ENCODE data around the gene CCNC.
A peak's percentile ranks its signal among the peaks of the same experiment; 100 is the strongest.

The CCNC gene

DNA sequence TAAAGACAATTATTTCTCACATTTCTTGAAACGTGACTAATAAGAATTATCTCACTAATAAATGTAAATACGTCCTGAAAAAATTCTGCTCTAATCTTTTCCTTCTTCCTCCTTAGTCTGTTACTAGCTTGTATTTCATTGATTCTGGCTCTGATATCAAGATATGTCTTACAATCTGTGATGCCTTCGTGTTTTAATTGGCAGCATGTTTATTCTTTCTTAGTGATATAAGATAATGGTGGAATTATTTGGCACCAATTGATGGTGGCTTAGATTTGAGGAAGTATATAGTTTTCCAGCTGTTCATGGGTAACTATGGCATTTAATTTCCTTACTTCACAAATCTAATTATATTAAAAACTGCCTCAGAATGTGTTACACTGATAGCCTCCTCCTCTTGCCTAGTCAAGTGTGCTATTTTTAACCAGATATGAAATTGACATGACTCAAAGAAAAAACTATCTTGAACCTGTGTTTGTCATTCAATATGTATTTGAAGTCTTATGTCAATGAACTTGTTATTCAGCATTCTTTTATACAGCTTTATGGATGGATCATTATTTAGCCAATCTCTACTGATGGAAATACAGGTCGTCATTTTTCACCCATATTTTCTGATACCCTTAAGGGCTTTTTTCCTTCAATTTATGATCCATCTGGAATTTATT lies 5.3 kb downstream of the CCNC start:
- no peak for DNase-seq (ENCODE audit: insufficient read length)
- TF ChIP-seq POLR2AphosphoS5 (IDR thresholded peaks at IDR 0.05; ENCODE audit: low read depth, low read length) (no peak), POLR2A (IDR thresholded peaks at IDR 0.05; ENCODE audit: low read depth, low read length) (no peak), TAF1 (IDR thresholded peaks at IDR 0.05; ENCODE audit: borderline replicate concordance, low read depth, low read length) (no peak)
- FAIRE-seq, result peak; percentile 21

DNA sequence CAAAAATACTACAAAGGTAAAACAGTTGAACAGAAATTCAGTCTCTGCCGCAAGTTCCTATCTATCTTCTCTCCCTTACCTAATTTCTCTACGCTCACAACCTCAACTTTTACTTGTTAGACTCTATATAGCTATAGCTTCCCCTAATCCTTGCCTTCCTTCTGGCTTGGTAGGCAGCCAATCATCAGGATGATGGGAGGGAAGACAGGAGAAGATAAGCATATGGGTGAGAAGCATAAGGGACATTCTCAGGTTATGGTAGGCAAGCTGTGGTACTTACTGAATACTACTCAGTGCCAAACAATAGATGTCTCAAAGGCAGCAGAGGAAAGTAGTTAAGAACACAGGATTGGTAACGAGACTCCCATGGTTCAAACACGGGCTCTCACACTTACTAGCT lies 7.8 kb downstream of the CCNC start:
- TF ChIP-seq POLR2A (IDR thresholded peaks at IDR 0.05; ENCODE audit: low read depth, low read length) (no peak), TAF1 (IDR thresholded peaks at IDR 0.05; ENCODE audit: borderline replicate concordance, low read depth, low read length) (no peak), POLR2AphosphoS5 (IDR thresholded peaks at IDR 0.05; ENCODE audit: low read depth, low read length) (no peak)
- DNase-seq (ENCODE audit: insufficient read length), result no peak
- FAIRE-seq, result peak; percentile 70

DNA sequence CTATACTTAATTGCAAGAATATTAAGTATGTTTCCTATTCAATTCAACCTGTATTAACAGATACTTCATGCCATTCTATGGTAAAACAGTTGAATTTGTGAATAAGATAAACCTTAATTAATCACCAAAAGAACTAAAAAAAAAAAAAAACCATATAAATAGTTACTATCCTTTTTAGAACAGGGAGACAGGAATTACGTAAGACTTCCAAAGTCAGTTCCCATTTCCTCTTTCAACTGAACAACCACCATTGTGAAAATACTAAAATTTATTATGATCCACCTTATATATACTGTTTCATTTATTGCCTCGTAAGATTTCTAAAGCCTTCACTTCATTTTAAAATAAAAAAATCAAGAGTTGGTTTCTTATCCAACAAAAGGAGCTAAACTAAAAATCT lies 9.4 kb downstream of the CCNC start:
- TF ChIP-seq TAF1 (IDR thresholded peaks at IDR 0.05; ENCODE audit: borderline replicate concordance, low read depth, low read length) (no peak), POLR2AphosphoS5 (IDR thresholded peaks at IDR 0.05; ENCODE audit: low read depth, low read length) (no peak), POLR2A (IDR thresholded peaks at IDR 0.05; ENCODE audit: low read depth, low read length) (no peak)
- FAIRE-seq (no peak), DNase-seq (ENCODE audit: insufficient read length) (no peak)

DNA sequence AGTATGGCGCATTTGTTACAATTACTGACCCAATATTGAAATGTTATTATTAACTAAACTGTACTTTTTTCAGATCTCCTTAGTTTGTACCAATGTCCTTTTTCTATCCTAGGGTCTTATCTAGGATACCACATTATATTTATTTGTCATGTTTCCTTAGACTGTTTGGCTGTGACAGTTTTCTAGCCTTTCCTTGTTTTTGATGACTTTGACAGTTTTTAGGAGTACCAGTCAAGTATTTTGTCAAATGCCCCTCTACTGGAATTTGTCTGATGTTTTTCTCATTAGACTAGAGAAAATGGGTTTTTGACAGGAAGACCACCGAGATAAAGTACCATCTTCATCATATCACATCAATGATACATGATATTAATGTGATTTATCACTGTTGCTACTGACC lies 14.6 kb downstream of the CCNC start:
- FAIRE-seq (no peak), DNase-seq (ENCODE audit: insufficient read length) (no peak)

DNA sequence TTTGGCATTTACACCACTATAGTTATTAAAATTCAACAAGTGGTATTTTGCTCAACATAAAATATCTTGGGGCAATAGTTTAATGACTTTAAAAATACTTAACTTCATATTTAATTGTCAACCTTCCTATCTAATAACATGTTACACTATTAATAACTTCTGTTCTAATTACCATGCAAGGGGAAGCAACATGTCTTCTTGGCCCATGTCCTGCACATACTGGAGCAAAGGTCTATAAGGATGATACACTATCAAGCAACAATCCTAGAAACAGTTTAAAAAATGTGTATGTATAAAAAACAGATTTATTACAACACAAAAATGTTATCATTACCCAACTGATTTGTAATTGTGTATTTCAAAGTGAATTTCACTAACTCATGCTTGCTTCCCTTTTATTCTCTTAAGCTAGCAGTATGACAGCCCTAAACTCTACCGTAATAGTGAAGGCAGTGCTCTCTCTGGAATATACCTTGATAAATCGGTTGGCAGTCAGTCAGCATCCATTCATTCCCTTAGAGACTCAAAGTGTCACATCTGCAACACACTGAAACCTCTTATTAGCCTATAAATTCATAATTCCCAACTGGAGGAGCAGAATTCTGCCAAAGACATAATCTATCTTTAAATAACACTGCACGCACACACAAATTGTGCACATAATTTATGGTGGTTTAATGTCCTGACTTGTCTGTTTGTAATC lies 18.3 kb downstream of the CCNC start:
- FAIRE-seq (peak; percentile 5), DNase-seq (ENCODE audit: insufficient read length) (no peak)
- no peak for TF ChIP-seq POLR2A (IDR thresholded peaks at IDR 0.05; ENCODE audit: low read depth, low read length)
- no peak for TF ChIP-seq TAF1 (IDR thresholded peaks at IDR 0.05; ENCODE audit: borderline replicate concordance, low read depth, low read length)
- TF ChIP-seq POLR2AphosphoS5 (IDR thresholded peaks at IDR 0.05; ENCODE audit: low read depth, low read length), result no peak

More for the DNA sequence above, 14.6 kb downstream of the CCNC start:
- TF ChIP-seq POLR2AphosphoS5 (IDR thresholded peaks at IDR 0.05; ENCODE audit: low read depth, low read length), result no peak
- TF ChIP-seq TAF1 (IDR thresholded peaks at IDR 0.05; ENCODE audit: borderline replicate concordance, low read depth, low read length), result no peak
- no peak for TF ChIP-seq POLR2A (IDR thresholded peaks at IDR 0.05; ENCODE audit: low read depth, low read length)

DNA sequence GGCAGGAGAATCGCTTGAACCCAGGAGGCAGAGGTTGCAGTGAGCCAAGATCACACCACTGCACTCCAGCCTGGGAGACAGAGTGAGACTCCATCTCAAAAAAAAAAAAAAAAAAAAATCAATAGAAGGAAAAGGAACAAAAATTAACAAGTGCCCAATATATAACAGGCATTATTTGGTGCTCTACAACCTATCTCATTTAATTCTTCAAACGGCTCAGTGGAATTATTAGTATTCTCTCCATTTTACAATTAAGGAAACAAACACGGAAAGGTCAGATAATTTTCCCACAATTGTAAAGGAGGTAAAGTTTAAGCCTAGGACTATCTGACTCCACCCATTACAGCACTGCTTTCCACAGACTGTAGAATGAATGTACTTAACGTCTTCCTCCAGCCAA lies 19.8 kb downstream of the CCNC start:
- no peak for TF ChIP-seq TAF1 (IDR thresholded peaks at IDR 0.05; ENCODE audit: borderline replicate concordance, low read depth, low read length)
- no peak for TF ChIP-seq POLR2A (IDR thresholded peaks at IDR 0.05; ENCODE audit: low read depth, low read length)
- TF ChIP-seq POLR2AphosphoS5 (IDR thresholded peaks at IDR 0.05; ENCODE audit: low read depth, low read length), result no peak
- no peak for DNase-seq (ENCODE audit: insufficient read length)

DNA sequence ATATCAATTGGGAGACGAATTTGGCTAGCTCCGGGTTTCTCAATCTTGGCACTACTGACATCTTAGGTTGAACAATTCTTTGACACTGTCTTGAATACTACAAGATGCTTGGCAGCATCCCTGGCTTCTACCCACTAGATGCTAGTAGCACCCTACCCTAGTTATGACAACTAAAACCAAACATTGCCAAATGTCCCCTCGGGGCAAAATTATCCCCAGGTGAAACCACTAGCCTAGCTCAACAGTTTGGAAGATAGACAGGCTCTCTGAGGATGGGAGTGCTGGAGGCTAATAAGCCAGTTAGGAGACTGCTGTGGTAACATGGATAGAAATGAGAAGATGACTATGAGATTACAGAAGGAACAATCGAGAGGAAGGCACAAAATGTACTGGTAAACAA lies 20.9 kb downstream of the CCNC start:
- DNase-seq (ENCODE audit: insufficient read length), result no peak
- no peak for FAIRE-seq
- TF ChIP-seq POLR2A (IDR thresholded peaks at IDR 0.05; ENCODE audit: low read depth, low read length) (no peak), POLR2AphosphoS5 (IDR thresholded peaks at IDR 0.05; ENCODE audit: low read depth, low read length) (no peak), TAF1 (IDR thresholded peaks at IDR 0.05; ENCODE audit: borderline replicate concordance, low read depth, low read length) (no peak)

More for the DNA sequence above, 19.8 kb downstream of the CCNC start:
- FAIRE-seq, result no peak

DNA sequence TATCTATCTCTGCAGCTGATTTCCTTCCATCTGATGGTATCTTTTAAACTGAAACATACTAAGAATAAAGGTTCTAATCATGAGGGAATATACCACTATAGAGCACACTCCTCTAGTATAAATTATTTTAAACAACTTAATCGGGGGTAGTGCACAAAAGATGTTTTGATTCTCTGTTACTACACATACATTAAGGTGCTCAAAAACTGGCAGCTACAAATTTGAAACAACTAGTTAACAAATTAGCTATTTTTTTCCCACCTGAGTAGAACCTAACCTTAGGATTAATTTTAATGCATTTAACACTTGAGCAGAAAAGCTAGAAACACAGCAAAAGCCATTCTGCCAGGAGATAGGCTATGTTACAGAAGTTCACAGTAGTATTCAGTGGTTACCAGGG lies 23.0 kb downstream of the CCNC start:
- TF ChIP-seq POLR2AphosphoS5 (IDR thresholded peaks at IDR 0.05; ENCODE audit: low read depth, low read length) (no peak), POLR2A (IDR thresholded peaks at IDR 0.05; ENCODE audit: low read depth, low read length) (no peak), TAF1 (IDR thresholded peaks at IDR 0.05; ENCODE audit: borderline replicate concordance, low read depth, low read length) (no peak)
- DNase-seq (ENCODE audit: insufficient read length) (no peak), FAIRE-seq (no peak)

DNA sequence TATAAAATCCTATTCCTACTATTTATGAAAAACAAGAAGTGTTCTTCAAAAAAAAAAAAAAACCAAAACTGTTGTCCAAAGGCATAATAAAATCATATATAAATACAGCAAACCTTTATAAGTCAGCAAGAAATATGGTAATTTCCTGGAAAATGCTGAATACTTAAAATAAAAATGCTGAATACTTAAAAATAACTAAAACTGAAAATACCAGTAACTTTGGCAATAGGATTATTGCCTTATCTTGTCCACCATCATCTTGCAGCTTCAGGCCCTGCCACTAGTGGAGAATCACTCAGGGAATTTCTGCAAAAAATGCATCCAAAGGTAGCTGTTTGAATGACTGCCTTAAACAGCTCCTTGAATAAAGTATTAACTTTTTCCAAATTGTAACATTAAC lies 24.5 kb downstream of the CCNC start:
- FAIRE-seq, result no peak
- DNase-seq (ENCODE audit: insufficient read length), result no peak
- TF ChIP-seq TAF1 (IDR thresholded peaks at IDR 0.05; ENCODE audit: borderline replicate concordance, low read depth, low read length) (no peak), POLR2A (IDR thresholded peaks at IDR 0.05; ENCODE audit: low read depth, low read length) (no peak), POLR2AphosphoS5 (IDR thresholded peaks at IDR 0.05; ENCODE audit: low read depth, low read length) (no peak)

DNA sequence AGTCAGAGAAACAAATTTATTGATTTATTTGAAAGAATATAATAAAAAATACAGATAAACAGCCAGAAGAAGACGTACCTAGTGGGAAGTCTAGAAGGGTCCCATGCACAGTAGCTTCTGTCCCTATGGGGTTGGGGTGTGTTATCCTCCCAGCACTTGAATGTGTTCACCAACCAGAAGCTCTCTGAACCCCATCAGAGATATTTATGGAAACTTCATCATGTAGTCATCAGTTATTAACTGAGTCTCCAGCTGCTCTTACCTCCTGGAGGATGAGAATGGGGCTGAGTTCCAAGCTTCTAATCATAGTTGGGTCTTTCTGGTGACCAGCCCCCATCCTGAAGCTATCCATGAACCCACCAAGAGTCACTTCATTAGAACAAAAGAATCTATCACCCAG lies 37.8 kb downstream of the CCNC start:
- no peak for FAIRE-seq
- DNase-seq (ENCODE audit: insufficient read length), result no peak
- TF ChIP-seq POLR2AphosphoS5 (IDR thresholded peaks at IDR 0.05; ENCODE audit: low read depth, low read length), result no peak
- TF ChIP-seq POLR2A (IDR thresholded peaks at IDR 0.05; ENCODE audit: low read depth, low read length), result no peak
- TF ChIP-seq TAF1 (IDR thresholded peaks at IDR 0.05; ENCODE audit: borderline replicate concordance, low read depth, low read length), result no peak

DNA sequence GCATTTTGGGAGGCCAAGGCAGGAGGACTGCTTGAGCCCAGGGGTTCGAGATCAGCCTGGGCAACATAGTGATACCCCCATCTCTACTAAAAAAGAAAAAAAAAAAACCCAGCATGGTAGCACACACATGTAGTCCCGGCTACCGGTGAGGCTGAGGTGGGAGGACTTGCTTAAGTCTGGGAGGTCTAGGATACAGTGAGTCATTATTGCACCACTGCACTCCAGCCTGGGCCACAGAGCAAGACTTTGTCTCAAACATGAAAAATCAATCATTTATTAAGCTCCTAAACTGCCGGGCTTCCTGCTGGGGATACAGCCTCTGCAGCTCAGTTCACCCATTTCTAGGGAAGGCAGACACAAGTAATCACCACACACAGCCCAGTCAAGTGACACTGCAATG lies 45.9 kb downstream of the CCNC start:
- TF ChIP-seq POLR2A (IDR thresholded peaks at IDR 0.05; ENCODE audit: low read depth, low read length) (no peak), TAF1 (IDR thresholded peaks at IDR 0.05; ENCODE audit: borderline replicate concordance, low read depth, low read length) (no peak), POLR2AphosphoS5 (IDR thresholded peaks at IDR 0.05; ENCODE audit: low read depth, low read length) (no peak)
- FAIRE-seq (no peak), DNase-seq (ENCODE audit: insufficient read length) (no peak)

DNA sequence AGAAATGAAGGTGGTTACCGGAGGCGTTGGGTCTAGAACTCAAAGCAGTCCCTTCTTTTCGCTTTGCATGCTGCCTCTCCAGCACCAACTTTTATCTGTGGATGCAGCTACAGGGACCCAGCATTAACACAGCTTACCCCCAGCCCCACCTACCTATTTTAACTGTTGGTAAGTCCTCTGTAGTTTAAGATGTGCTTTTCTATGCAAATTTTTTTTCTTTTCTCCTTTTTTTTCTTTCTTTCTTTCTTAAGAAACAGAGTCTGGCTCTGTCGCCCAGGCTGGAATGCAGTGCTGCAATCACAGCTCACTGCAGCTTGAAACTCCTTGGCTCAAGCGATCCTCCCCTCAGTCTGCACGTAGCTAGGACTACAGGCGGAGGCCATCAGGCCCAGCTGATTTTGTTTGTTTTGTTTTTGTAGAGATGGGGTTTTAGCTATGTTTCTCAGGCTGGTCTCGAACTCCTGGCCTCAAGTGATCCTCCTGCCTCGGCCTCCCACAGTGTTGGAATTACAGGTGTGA lies 46.8 kb downstream of the CCNC start:
- TF ChIP-seq POLR2AphosphoS5 (IDR thresholded peaks at IDR 0.05; ENCODE audit: low read depth, low read length) (no peak), TAF1 (IDR thresholded peaks at IDR 0.05; ENCODE audit: borderline replicate concordance, low read depth, low read length) (no peak), POLR2A (IDR thresholded peaks at IDR 0.05; ENCODE audit: low read depth, low read length) (no peak)
- FAIRE-seq, result no peak
- no peak for DNase-seq (ENCODE audit: insufficient read length)
